Measurements from ENCODE around the gene NCKAP1.

- TF ChIP-seq POLR2A (IDR thresholded peaks at IDR 0.05): no peak
- TF ChIP-seq CTCF (IDR thresholded peaks at IDR 0.05 in 8 of 11, conservative IDR thresholded peaks at IDR 0.05 in 3 of 11): no peak
- TF ChIP-seq POLR2AphosphoS5 (IDR thresholded peaks at IDR 0.05): no peak
Observed at GRCh38 chr2:182863642-182864041, 174.6 kb downstream of the NCKAP1 start.
